Adrenal gland (tissue), 12 donors: ENCODE results near the gene MSMO1. TPM values are rescaled to one million over a fixed set of nuclear protein-coding genes. Genes with fewer than 3 reads are reported as not detected.

Source experiments
- DNase-seq, 7 donors: peaks; one replicate each; pipeline ENCODE4 v3.0.0-alpha.2; 2019 to 2020
- H3K27ac ChIP-seq, 5 donors: fragments of 200-600 bp; sonication (generic) in 4 of 5; 1 replicate in 3 of 5; 2 replicates in 2 of 5; pipeline versions ENCODE4 v1.5.1 to v1.8.0; 2016 to 2020; ENCODE audit warnings: mild to moderate bottlenecking in 1 of 5
- H3K27me3 ChIP-seq: fragments of 200-600 bp; 2 replicates; pipeline ENCODE4 v1.8.0; 2021
- H3K36me3 ChIP-seq, 2 donors: fragments of 200-600 bp; replicated peaks in 1 of 2; 1 replicate in 1 of 2; 2 replicates in 1 of 2; pipeline versions ENCODE4 v1.5.1 to v1.8.0; 2018 to 2022
- H3K4me1 ChIP-seq, 2 donors: fragments of 200-600 bp; replicated peaks in 1 of 2; 1 replicate in 1 of 2; 2 replicates in 1 of 2; pipeline versions ENCODE4 v1.5.1 to v1.8.0; 2018 to 2021
- H3K4me3 ChIP-seq, 4 donors: fragments of 200-600 bp; sonication (generic) in 3 of 4; one replicate each; pipeline ENCODE4 v1.5.1; 2016 to 2018
- H3K9me3 ChIP-seq, 3 donors: fragments of 200-600 bp; sonication (generic) in 1 of 3; replicated peaks in 1 of 3; 1 replicate in 2 of 3; 2 replicates in 1 of 3; pipeline versions ENCODE4 v1.5.1 to v1.8.0; 2016 to 2021
- CTCF ChIP-seq, 6 experiments: fragments of 450-650 bp in 4 of 6; fragments of 200-600 bp in 2 of 6; sonication (generic) in 1 of 6; IDR thresholded peaks; 1 replicate in 5 of 6; 2 replicates in 1 of 6; pipeline versions ENCODE4 v1.5.1 to v1.8.0; 2016 to 2021; ENCODE audit warnings: antibody characterized with exemption in 6 of 6, mild to moderate bottlenecking in 2 of 6, moderate library complexity in 1 of 6
- POLR2A ChIP-seq, 2 donors: fragments of 450-650 bp; IDR thresholded peaks; one replicate each; pipeline ENCODE4 v1.6.1; 2017; ENCODE audit warnings: antibody characterized with exemption in 2 of 2, mild to moderate bottlenecking in 2 of 2, moderate library complexity in 1 of 2
- WGBS, 4 donors: extraction: QIAGEN DNeasy Blood & Tissue Kit in 2 of 4; methylation state at CpG; one replicate each; pipeline versions ENCODE4 v1.1.5 to v1.1.7; 2013 to 2017; 5-methylcytosine and 5-hydroxymethylcytosine counted together
- intact Hi-C, 2 donors: fragments of 100-400 bp; cut with DNase I; formaldehyde crosslinking; loops; one replicate each; pipeline versions ENCODE4 v1.14.1 to v1.15.0; 2022 to 2023
- polyA plus RNA-seq, 3 donors: library from polyadenylated mRNA; stranded (reverse); fragments of 200-250 nt in 2 of 3; fragments of 350-450 nt in 1 of 3; fragmentation: Illumina TruSeq in 1 of 3; extraction: RNeasy Lipid Tissue Mini Kit (QIAGEN cat#74804) in 1 of 3; gene quantifications; one replicate each; pipeline ENCODE4 v1.2.3, GENCODE V29; 2013 to 2014
- total RNA-seq, 9 donors: library from RNA; depleted of rRNA in 4 of 9; stranded (reverse); fragments of >200 nt in 4 of 9; fragments of 120-200 nt in 1 of 9; fragmentation: NEBNext Ultra II Directional in 1 of 9; extraction: Animal tissue kit (Norgen Biotek cat#: 25700) in 1 of 9; gene quantifications; one replicate each; pipeline versions ENCODE4 v1.1.0 to v1.2.4, GENCODE V29; 2013 to 2023
- donor health status: healthy with polysubstance abuse.
- donor health status: Bipolar disorder and iron deficiency.
- donor health status: DM: yes; HTN: yes; CAD: no.
- donor health status: DM: no; HTN: no; CAD: no.
- donor health status: DM: no; HTN: no; CAD: no.
- donor health status: DM: yes; HTN: yes; CAD: no.

Gene MSMO1
- total and polyA plus RNA-seq, 12 donors, result 9.3 to 2,076 (median 56.6) TPM

- Histone ChIP-seq H3K27me3 (no peaks in the 10 kb centered on the region), H3K36me3 (no peaks in the 10 kb centered on the region), H3K27ac (no peak overlapping the region), H3K4me1 (peaks cover 3 to 5% of the 10 kb centered on the region in 2 donors), H3K4me3 (no peak overlapping the region), H3K9me3 (no peaks in the 10 kb centered on the region)
- no peak for DNase-seq
- intact Hi-C loops, result no loop called here
- 54 to 69% (median 59%) methylated on average over 3 of the region's 3 CpGs for WGBS, 4 donors
- no peak for TF ChIP-seq CTCF (IDR thresholded peaks at IDR 0.05)
Measured at GRCh38 chr4:165288226-165288625, 39.2 kb upstream of the MSMO1 start.

GRCh38 chr4:165288639-165289422 lies 38.6 kb upstream of the MSMO1 start:
- intact Hi-C loops, result no loop called here
- H3K36me3 ChIP-seq, result no peaks in the 10 kb centered on the region

GRCh38 chr4:165289423-165289785 lies 38.1 kb upstream of the MSMO1 start:
- H3K4me1 ChIP-seq, result peaks cover 3 to 5% of the 10 kb centered on the region in 2 donors
- no peak overlapping the region for H3K4me3 ChIP-seq
- DNase-seq, result no peak
- intact Hi-C loops, result no loop called here
- H3K27ac ChIP-seq, result no peak overlapping the region
- H3K9me3 ChIP-seq, result no peaks in the 10 kb centered on the region
- H3K36me3 ChIP-seq, result no peaks in the 10 kb centered on the region
- no peaks in the 10 kb centered on the region for H3K27me3 ChIP-seq
- TF ChIP-seq POLR2A (IDR thresholded peaks at IDR 0.05), result no peak
- TF ChIP-seq CTCF (IDR thresholded peaks at IDR 0.05), result no peak

More at GRCh38 chr4:165288639-165289422, 38.6 kb upstream of the MSMO1 start:
- no peak for TF ChIP-seq POLR2A (IDR thresholded peaks at IDR 0.05)
- TF ChIP-seq CTCF (IDR thresholded peaks at IDR 0.05), result no peak
- Histone ChIP-seq H3K4me1 (peaks cover 3 to 5% of the 10 kb centered on the region in 2 donors), H3K4me3 (no peak overlapping the region), H3K27ac (no peak overlapping the region), H3K9me3 (no peaks in the 10 kb centered on the region), H3K27me3 (no peaks in the 10 kb centered on the region)
- DNase-seq, result peak in 2 of 7 donors; percentile 39 to 62

- DNase-seq, result no peak
- peaks cover 3 to 5% of the 10 kb centered on the region in 2 donors for H3K4me1 ChIP-seq
- 95 to 99% (median 97%) methylated on average over 6 of the region's 6 CpGs for WGBS, 4 donors
- no peaks in the 10 kb centered on the region for H3K27me3 ChIP-seq
- no peaks in the 10 kb centered on the region for H3K9me3 ChIP-seq
- H3K36me3 ChIP-seq, result peaks cover 0 to 5% of the 10 kb centered on the region in 2 donors
- TF ChIP-seq POLR2A (IDR thresholded peaks at IDR 0.05), result no peak
- no peak for TF ChIP-seq CTCF (IDR thresholded peaks at IDR 0.05)
- no peak overlapping the region for H3K27ac ChIP-seq
- intact Hi-C loops, result no loop called here
- H3K4me3 ChIP-seq, result no peak overlapping the region
Measured at GRCh38 chr4:165293061-165293460, 34.4 kb upstream of the MSMO1 start.
